SW 1271 (cell line): Measurements from ENCODE around the gene RAB11FIP3.

Source experiments
- DNase-seq, 2 experiments: peaks; one replicate each; lab custom pipeline; 2025; lab: John Stamatoyannopoulos, UW

RAB11FIP3 gene

GRCh38 chr16:567373-568256 lies 142.2 kb downstream of the RAB11FIP3 start:
- DNase-seq: no peak

GRCh38 chr16:568401-569258 lies 143.2 kb downstream of the RAB11FIP3 start:
- DNase-seq: no peak

GRCh38 chr16:569445-570254 lies 144.2 kb downstream of the RAB11FIP3 start, which contains the start of gene PIGQ:
PIGQ (plus strand) TSS chr16:569968; CDS start chr16:574075, 4,107 bp downstream.
- peak in 1 of 2 experiments; percentile 15 for DNase-seq
